Esophagus muscularis mucosa (tissue), 4 donors: Measurements from ENCODE around the gene CRACDL. TPM values are rescaled to one million over a fixed set of nuclear protein-coding genes. Genes with fewer than 3 reads are reported as not detected.

Experiments
- DNase-seq: peaks from one replicate; pipeline ENCODE4 v3.0.0-alpha.2; 2017; ENCODE audit errors: extremely low spot score
- H3K27ac ChIP-seq, 4 donors: fragments of 200-600 bp; sonication (generic); replicated peaks in 1 of 4; 1 replicate in 3 of 4; 2 replicates in 1 of 4; pipeline ENCODE4 v1.5.1; 2016 to 2019; ENCODE audit warnings: mild to moderate bottlenecking in 1 of 4
- H3K27me3 ChIP-seq, 4 donors: fragments of 200-600 bp; sonication (generic); one replicate each; pipeline versions ENCODE4 v1.5.1 to v1.6.0; 2016 to 2019
- H3K36me3 ChIP-seq, 4 donors: fragments of 200-600 bp; sonication (generic); one replicate each; pipeline ENCODE4 v1.5.1; 2016 to 2019
- H3K4me1 ChIP-seq, 4 donors: fragments of 200-600 bp; sonication (generic); one replicate each; pipeline ENCODE4 v1.5.1; 2016 to 2019
- H3K4me3 ChIP-seq, 4 donors: fragments of 200-600 bp; sonication (generic); 1 replicate in 2 of 4; 2 replicates in 2 of 4; pipeline ENCODE4 v1.5.1; 2016 to 2019; ENCODE audit warnings: mild to moderate bottlenecking in 4 of 4, moderate library complexity in 1 of 4
- H3K9me3 ChIP-seq, 4 donors: fragments of 200-600 bp; sonication (generic); 1 replicate in 3 of 4; 2 replicates in 1 of 4; pipeline ENCODE4 v1.5.1; 2016 to 2019
- CTCF ChIP-seq, 3 experiments: fragments of 200-600 bp in 2 of 3; fragments of 450-650 bp in 1 of 3; sonication (generic) in 2 of 3; IDR thresholded peaks; one replicate each; pipeline ENCODE4 v1.5.1; 2017 to 2019; ENCODE audit warnings: antibody characterized with exemption in 3 of 3, mild to moderate bottlenecking in 2 of 3, moderate library complexity in 1 of 3
- EP300 ChIP-seq: sonication (generic); formaldehyde crosslinking; IDR thresholded peaks from one replicate; pipeline ENCODE4 v1.6.1; 2017; ENCODE audit warnings: antibody characterized with exemption
- POLR2A ChIP-seq: fragments of 450-650 bp; IDR thresholded peaks from one replicate; pipeline ENCODE4 v1.6.1; 2017; ENCODE audit warnings: antibody characterized with exemption, moderate library complexity, mild to moderate bottlenecking, low read depth
- POLR2AphosphoS5 ChIP-seq, 2 donors: sonication (generic); formaldehyde crosslinking; IDR thresholded peaks; one replicate each; pipeline ENCODE4 v1.6.1; 2017; ENCODE audit warnings: antibody characterized with exemption in 2 of 2
- WGBS: methylation state at CpG from one replicate; pipeline ENCODE4 v1.1.5; 2018; 5-methylcytosine and 5-hydroxymethylcytosine counted together
- intact Hi-C: fragments of 100-400 bp; cut with DNase I; formaldehyde crosslinking; loops from one replicate; pipeline ENCODE4 v1.15.1; 2023
- total RNA-seq, 4 donors: library from RNA; depleted of rRNA; stranded (reverse); fragments of >200 nt; gene quantifications; one replicate each; pipeline versions ENCODE4 v1.1.0 to v1.2.1, GENCODE V29; 2016

Gene CRACDL
- total RNA-seq, 4 donors from 2014 or later = 1.7 to 4.7 (median 3.3) TPM

GRCh38 chr2:98948956-98949739 lies 13.1 kb upstream of the CRACDL start:
- no peak for TF ChIP-seq POLR2AphosphoS5 (IDR thresholded peaks at IDR 0.05)
- TF ChIP-seq EP300 = no peak
- no peak for TF ChIP-seq POLR2A
- TF ChIP-seq CTCF (IDR thresholded peaks at IDR 0.05) = no peak
- intact Hi-C loops = no loop called here
- Histone ChIP-seq H3K27me3 (peaks cover 0 to 3% (median 0%) of the 10 kb centered on the region in 4 donors), H3K36me3 (no peaks in the 10 kb centered on the region), H3K27ac (no peak overlapping the region), H3K9me3 (no peaks in the 10 kb centered on the region), H3K4me3 (no peak overlapping the region), H3K4me1 (peaks cover 0 to 12% (median 8%) of the 10 kb centered on the region in 4 donors)
- DNase-seq = no peak
- WGBS = 63% methylated on average over 5 of the region's 5 CpGs

- WGBS = 69% methylated on average over 8 of the region's 8 CpGs
- H3K4me1 ChIP-seq = peaks cover 0 to 12% (median 8%) of the 10 kb centered on the region in 4 donors
- TF ChIP-seq POLR2AphosphoS5 (IDR thresholded peaks at IDR 0.05) = no peak
- TF ChIP-seq POLR2A = no peak
- TF ChIP-seq CTCF (IDR thresholded peaks at IDR 0.05) = no peak
- TF ChIP-seq EP300 = no peak
Observed at GRCh38 chr2:98947554-98947953, 11.5 kb upstream of the CRACDL start.

GRCh38 chr2:98946855-98947254 lies 10.8 kb upstream of the CRACDL start:
- no peak for DNase-seq
- H3K9me3 ChIP-seq = no peaks in the 10 kb centered on the region
- TF ChIP-seq CTCF (IDR thresholded peaks at IDR 0.05) = no peak
- TF ChIP-seq POLR2AphosphoS5 (IDR thresholded peaks at IDR 0.05) = no peak
- TF ChIP-seq POLR2A = no peak
- no peak for TF ChIP-seq EP300
- no peaks in the 10 kb centered on the region for H3K36me3 ChIP-seq
- H3K27me3 ChIP-seq = no peaks in the 10 kb centered on the region
- intact Hi-C loops = no loop called here
- WGBS = 92% methylated on average over 9 of the region's 9 CpGs
- H3K4me1 ChIP-seq = peaks cover 0 to 12% (median 8%) of the 10 kb centered on the region in 4 donors
- no peak overlapping the region for H3K27ac ChIP-seq
- H3K4me3 ChIP-seq = no peak overlapping the region

More at GRCh38 chr2:98947554-98947953, 11.5 kb upstream of the CRACDL start:
- no peak overlapping the region for H3K4me3 ChIP-seq
- H3K9me3 ChIP-seq = no peaks in the 10 kb centered on the region
- no peaks in the 10 kb centered on the region for H3K27me3 ChIP-seq
- DNase-seq = no peak
- intact Hi-C loops = no loop called here
- no peak overlapping the region for H3K27ac ChIP-seq
- H3K36me3 ChIP-seq = no peaks in the 10 kb centered on the region

- Histone ChIP-seq H3K36me3 (no peaks in the 10 kb centered on the region), H3K4me3 (no peak overlapping the region), H3K9me3 (no peaks in the 10 kb centered on the region), H3K27me3 (peaks cover 0 to 2% (median 0%) of the 10 kb centered on the region in 4 donors), H3K4me1 (peaks cover 0 to 12% (median 8%) of the 10 kb centered on the region in 4 donors), H3K27ac (no peak overlapping the region)
- DNase-seq = no peak
- TF ChIP-seq POLR2A = no peak
- TF ChIP-seq POLR2AphosphoS5 (IDR thresholded peaks at IDR 0.05) = no peak
- TF ChIP-seq CTCF (IDR thresholded peaks at IDR 0.05) = no peak
- no peak for TF ChIP-seq EP300
- intact Hi-C loops = no loop called here
- WGBS = 100% methylated on average over 2 of the region's 2 CpGs
Observed at GRCh38 chr2:98944775-98945174, 8.8 kb upstream of the CRACDL start.
